GM06990 (cell line): ENCODE data around the gene LMF1.

Source experiments
- DNase-seq: peaks from one replicate; pipeline ENCODE4 v3.0.0-alpha.2; 2011; ENCODE audit not compliant: insufficient read length; ENCODE audit errors: extremely low read depth
- H3K27me3 ChIP-seq: replicated peaks from 2 replicates; pipeline ENCODE4 v1.6.0; 2011; ENCODE audit warnings: low read length; ENCODE audit not compliant: control insufficient read depth, insufficient read depth
- H3K36me3 ChIP-seq: 2 replicates; pipeline ENCODE4 v1.5.1; 2011; ENCODE audit warnings: low read length; ENCODE audit not compliant: control insufficient read depth, insufficient read depth
- H3K4me3 ChIP-seq: replicated peaks from 2 replicates; pipeline ENCODE4 v1.5.1; 2011; ENCODE audit warnings: low read depth, mild to moderate bottlenecking, control low read depth, low read length
- TF ChIP-seq, protein P1 (sequence below): IDR thresholded peaks from 2 replicates; pipeline ENCODE4 v1.5.1; 2011; ENCODE audit warnings: low read length, control low read depth, mild to moderate bottlenecking, inconsistent platforms; ENCODE audit not compliant: insufficient read depth, poor library complexity, severe bottlenecking

The LMF1 gene

DNA sequence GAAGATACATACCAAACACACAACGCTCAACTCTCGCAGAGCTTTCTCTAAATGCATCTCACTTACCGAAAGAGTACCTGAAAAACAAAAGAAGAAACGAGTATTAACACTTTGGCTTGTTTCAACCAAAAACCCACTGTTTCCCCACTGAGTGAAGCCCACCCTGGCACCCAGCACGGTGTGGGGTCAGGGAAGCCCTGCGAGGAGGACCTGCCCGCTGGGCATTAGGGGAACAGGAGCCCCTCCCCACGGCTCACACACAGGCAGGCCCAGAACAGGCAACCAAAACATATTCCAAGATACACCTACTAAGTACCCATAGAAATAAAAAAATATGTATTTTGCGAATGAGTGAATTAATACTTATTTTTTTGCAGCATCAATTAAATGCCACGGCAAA is 36.6 kb downstream of the LMF1 start:
- H3K27me3 ChIP-seq: no peaks in the 10 kb centered on the region

DNA sequence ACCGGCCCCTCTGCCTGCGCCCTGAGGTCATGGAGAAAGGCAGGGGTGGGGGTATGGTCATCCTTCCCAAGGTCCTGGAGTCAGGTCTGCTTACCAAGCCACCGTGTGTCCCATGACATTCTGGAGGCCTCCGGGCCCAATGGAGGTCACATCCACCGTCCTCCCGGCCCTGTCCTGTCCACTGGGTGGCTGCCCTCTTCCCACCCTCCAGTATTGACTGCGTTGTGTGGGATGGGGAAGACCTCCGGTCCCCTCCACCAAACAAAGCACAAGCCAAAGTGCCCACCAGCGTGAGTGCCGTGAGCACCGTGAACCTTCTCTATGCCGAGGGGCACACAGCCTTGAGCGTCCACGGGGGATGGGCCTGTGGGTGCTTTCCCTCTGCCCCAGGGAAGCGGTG is 37.2 kb downstream of the LMF1 start:
- H3K4me3 ChIP-seq: no peak overlapping the region
- no peak for DNase-seq
- no peaks in the 10 kb centered on the region for H3K27me3 ChIP-seq
- no peaks in the 10 kb centered on the region for H3K36me3 ChIP-seq
- TF ChIP-seq, protein P1, sequence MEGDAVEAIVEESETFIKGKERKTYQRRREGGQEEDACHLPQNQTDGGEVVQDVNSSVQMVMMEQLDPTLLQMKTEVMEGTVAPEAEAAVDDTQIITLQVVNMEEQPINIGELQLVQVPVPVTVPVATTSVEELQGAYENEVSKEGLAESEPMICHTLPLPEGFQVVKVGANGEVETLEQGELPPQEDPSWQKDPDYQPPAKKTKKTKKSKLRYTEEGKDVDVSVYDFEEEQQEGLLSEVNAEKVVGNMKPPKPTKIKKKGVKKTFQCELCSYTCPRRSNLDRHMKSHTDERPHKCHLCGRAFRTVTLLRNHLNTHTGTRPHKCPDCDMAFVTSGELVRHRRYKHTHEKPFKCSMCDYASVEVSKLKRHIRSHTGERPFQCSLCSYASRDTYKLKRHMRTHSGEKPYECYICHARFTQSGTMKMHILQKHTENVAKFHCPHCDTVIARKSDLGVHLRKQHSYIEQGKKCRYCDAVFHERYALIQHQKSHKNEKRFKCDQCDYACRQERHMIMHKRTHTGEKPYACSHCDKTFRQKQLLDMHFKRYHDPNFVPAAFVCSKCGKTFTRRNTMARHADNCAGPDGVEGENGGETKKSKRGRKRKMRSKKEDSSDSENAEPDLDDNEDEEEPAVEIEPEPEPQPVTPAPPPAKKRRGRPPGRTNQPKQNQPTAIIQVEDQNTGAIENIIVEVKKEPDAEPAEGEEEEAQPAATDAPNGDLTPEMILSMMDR: no peak

More for the DNA sequence above, 36.6 kb downstream of the LMF1 start:
- H3K36me3 ChIP-seq: no peaks in the 10 kb centered on the region
- TF ChIP-seq, protein P1: no peak
- DNase-seq: no peak
- no peak overlapping the region for H3K4me3 ChIP-seq

DNA sequence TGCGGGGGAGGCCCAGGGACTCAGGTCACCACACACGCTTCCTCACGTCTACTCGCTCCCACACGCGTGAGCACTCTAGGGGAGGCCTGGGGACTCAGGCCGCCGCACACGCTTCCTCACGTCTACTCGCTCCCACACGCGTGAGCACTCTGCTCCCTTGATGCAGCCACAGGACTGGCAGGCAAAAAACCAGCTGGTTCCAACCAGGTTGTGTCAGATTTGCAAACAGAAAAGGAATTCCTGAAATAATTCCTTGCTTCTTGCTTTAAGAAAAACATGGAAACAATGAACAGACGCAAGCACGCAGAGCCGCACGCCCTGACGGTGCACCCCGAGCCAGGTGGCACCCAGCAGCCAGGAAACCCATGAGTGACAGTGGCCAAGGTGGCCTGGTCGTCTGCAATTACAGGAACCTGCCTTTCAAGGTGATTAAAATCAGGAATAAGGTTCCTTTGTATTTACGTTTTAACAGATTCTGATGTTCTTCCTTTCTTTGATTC is 37.9 kb downstream of the LMF1 start:
- DNase-seq: no peak
- no peaks in the 10 kb centered on the region for H3K27me3 ChIP-seq
- no peaks in the 10 kb centered on the region for H3K36me3 ChIP-seq
- TF ChIP-seq, protein P1: no peak
- no peak overlapping the region for H3K4me3 ChIP-seq

DNA sequence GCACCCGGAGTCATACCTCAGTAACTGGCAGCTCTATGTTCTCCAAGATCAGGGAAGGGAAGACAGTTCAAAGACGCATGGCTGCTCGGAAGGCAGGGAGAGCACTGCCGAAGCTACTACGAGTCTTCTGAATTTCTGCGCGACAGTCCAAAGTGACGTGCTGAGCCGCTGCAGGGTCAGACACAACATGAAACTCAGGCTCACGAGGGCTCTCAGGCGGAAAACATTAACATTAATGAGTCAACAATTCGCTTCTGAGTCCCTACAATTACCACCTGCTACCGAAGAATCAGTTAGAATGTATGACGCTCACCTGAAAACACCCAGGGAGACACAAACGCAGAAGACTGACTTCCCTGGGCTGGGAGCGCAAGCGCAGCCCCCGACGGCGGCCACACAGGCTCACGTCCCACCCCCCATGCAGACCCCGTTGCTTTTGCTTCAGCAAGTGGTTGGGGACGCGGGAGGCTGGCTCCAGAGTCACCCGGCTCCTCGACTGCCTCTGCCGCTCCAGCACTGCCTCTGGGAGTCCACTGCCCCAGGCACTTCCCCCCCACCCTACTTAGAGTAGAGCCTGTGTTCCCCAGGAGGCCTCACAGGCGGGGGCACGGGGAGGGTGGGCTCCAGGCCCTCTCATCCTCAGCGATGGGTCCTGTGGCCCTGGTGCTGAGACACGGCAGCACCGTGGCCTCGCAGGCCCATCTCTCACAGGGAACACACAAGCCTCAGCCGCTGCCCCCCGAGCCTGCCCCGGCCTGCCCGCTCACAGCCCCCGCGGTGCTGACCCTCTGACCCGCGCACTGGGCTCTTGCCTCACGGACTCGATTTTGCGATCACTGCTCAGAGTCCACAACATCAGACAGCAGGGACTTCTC is 38.9 kb downstream of the LMF1 start:
- Histone ChIP-seq H3K36me3 (no peaks in the 10 kb centered on the region), H3K27me3 (no peaks in the 10 kb centered on the region), H3K4me3 (no peak overlapping the region)
- TF ChIP-seq, protein P1: no peak
- DNase-seq: no peak

DNA sequence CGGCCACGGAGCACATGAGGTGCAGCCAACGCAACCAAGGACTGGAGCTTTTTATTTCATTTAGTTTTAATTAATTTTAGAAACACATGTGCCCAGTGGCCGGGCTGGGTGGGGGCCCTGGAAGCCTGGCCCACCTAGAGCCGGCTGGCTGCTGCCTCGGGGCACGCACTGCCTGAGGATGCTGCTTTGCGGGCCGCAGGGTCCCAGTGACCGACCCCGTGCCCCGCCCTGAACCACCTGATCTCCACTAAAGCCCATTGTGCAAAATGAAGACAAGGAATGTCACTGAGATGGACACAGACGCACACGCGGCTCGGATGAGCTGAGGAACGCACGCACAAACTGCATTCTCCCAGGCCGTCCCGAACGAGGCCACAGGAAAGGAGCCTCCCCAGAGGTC is 39.6 kb downstream of the LMF1 start:
- H3K27me3 ChIP-seq: no peaks in the 10 kb centered on the region
- TF ChIP-seq, protein P1: no peak

DNA sequence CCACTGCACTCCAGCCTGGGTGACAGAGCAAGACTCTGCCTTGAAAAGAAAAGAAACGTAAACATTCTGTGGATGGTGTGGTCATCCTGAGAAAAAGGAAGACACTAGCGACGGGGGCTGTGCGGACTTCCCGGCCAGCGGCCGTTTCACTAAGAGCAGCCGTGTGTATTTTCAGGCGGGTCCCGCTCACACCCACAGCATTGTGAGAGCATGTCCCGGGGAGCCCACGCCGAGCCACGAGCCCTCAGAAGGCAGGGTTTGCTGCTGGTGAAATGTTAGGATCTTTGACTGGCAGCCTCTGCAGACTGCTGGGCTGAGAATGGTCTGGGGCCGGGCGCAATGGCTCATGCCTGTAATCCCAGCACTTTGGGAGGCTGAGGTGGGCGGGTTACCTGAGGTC is 40.3 kb downstream of the LMF1 start:
- Histone ChIP-seq H3K4me3 (no peak overlapping the region), H3K36me3 (no peaks in the 10 kb centered on the region), H3K27me3 (no peaks in the 10 kb centered on the region)
- DNase-seq: no peak
- TF ChIP-seq, protein P1: no peak

More for the DNA sequence above, 39.6 kb downstream of the LMF1 start:
- H3K4me3 ChIP-seq: no peak overlapping the region
- H3K36me3 ChIP-seq: no peaks in the 10 kb centered on the region
- no peak for DNase-seq
